Activated CD8-positive, alpha-beta memory T cell treated with anti-CD3 and anti-CD28 coated beads, Interleukin-2, amount 50 U/mL, for 24 hours (primary cell): ENCODE measurements around the gene HPGDS.

Experiments used
- DNase-seq: peaks from one replicate; pipeline ENCODE4 v3.0.0-alpha.2; 2020; ENCODE audit errors: extremely low read depth

The HPGDS gene

DNA sequence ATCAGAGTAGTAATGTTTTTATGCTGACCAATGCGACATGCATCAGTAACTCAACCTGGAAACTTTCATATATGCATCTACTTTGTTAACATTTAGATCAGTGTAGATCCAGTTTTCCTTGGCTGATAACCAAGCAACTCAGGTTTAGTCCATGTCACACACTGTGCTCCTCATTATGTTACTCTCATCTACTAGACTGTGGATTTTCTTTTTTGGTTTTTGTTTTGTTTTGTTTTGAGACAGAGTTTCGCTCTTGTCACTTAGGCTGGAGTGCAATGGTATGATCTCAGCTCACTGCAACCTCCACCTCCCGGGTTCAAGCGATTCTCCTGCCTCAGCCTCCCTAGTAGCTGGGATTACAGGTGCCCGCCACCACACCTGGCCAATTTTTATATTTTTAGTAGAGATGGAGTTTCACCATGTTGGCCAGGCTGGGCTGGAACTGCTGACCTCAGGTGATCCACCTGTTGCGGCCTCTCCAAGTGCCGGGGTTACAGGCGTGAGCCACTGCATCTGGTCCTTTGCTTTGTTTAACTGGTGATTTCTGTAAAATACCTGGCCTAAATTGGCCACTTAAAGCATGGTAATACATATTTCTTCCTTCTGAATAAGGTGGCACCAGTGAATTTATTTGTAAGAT, 86.4 kb downstream of the HPGDS start:
- no peak for DNase-seq

DNA sequence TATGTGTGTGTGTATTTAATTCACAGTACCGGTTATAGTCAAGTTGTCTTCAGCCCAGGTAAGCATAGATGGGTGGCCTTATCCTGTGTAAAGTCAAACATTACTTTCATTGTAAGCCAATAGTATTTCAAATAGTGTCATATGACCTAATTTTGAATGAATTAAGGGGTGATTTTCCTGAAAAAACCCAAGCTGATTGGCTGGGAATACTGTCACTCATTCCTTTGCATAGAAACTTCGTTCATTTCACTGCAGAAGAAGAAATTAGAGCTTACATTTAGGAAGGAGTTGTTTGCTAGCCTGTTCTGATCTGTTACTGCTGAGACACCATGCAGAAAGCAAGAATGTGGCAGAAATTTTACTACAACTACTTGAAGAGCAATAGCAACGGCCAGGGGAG, 89.6 kb downstream of the HPGDS start:
- DNase-seq = no peak

- no peak for DNase-seq
Measured at GRCh38 chr4:94251094-94251493, 91.5 kb downstream of the HPGDS start.
